ENCODE results near the gene AOC1. TPM values are rescaled to one million over a fixed set of nuclear protein-coding genes. Genes with fewer than 3 reads are reported as not detected.
A peak's percentile ranks its signal among the peaks of the same experiment; 100 is the strongest.
"Not testable (repeated sequence)": the region's sequence is repeated elsewhere in the genome, so short reads cannot be mapped to it uniquely, and the experiment has no call there.

AOC1 gene, protein sequence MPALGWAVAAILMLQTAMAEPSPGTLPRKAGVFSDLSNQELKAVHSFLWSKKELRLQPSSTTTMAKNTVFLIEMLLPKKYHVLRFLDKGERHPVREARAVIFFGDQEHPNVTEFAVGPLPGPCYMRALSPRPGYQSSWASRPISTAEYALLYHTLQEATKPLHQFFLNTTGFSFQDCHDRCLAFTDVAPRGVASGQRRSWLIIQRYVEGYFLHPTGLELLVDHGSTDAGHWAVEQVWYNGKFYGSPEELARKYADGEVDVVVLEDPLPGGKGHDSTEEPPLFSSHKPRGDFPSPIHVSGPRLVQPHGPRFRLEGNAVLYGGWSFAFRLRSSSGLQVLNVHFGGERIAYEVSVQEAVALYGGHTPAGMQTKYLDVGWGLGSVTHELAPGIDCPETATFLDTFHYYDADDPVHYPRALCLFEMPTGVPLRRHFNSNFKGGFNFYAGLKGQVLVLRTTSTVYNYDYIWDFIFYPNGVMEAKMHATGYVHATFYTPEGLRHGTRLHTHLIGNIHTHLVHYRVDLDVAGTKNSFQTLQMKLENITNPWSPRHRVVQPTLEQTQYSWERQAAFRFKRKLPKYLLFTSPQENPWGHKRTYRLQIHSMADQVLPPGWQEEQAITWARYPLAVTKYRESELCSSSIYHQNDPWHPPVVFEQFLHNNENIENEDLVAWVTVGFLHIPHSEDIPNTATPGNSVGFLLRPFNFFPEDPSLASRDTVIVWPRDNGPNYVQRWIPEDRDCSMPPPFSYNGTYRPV
- total RNA-seq = not detected

DNA sequence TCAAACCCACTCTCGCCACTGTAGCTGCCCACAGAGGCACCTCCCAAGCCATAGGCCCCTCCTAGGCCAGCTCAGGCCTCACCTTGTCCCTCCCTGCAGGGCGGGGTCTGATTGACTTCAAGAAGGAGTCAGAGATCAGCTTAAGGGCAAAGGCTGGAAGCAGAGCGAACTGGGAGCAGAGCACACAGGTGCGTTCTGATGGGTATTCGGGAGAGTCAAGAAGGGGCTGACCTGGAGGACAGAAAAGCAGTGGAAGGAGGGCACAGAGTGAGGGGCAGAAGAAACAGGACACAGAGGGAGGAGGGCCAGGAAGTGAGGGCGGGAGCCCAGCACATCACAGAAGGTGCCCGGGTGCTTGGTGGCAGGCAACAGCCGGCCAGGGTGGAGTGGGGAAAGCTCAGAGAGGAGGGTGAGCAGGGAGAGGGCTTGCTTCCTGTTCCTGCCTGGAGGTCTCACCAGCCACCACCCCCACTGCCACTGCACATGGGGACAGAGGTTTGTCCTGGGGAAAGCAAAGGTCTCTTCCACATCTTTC is at the start of gene AOC1:
Gene AOC1 (plus strand): TSS at position 147 of the 535 bp plus-strand sequence. CDS start 3,954 bp downstream, outside the sequence.
- Mint-ChIP-seq H3K36me3 (no peaks in the 10 kb centered on the region), H3K4me3 (no peak within 1 kb of the TSS), H3K27me3 (peaks cover 34% of the 10 kb centered on the region), H3K4me1 (peaks cover 6% of the 10 kb centered on the region), H3K27ac (no peak within 1 kb of the TSS), H3K9me3 (ENCODE audit: low read depth) (no peaks in the 10 kb centered on the region)
- DNase-seq = peak; percentile 33
- no peak for ATAC-seq
- CTCF ChIA-PET = no interaction called here

DNA sequence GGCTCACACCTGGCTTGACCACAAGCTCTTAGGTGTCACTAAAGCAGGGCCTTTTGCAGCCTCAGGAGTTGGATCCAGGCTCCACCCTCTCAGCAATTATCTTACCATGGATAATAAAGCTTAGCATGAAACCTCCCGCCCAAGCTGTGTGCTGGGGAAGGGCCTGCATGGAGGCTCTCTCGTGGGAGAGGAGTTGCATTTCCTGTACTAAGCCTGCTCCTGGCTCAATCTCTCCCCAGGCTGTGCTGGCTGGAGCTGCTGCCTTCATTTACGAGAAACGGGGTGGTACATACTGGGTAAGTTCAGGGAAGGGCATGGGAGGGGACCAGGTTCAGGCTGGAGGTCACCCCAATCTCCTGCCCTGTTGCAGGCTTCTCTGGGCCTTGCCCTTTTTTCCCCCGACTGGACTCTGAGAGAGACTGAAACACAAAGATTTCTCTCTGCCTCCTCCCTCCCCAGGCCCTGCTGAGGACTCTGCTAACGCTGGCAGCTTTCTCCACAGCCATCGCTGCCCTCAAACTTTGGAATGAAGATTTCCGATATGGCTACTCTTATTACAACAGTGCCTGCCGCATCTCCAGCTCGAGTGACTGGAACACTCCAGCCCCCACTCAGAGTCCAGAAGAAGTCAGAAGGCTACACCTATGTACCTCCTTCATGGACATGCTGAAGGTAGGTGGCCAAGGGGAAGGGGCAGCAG is 49.0 kb upstream of the AOC1 start:
- Mint-ChIP-seq H3K27me3 (peaks cover 64% of the 10 kb centered on the region), H3K4me1 (peaks cover 7% of the 10 kb centered on the region), H3K27ac (no peak overlapping the region), H3K36me3 (no peaks in the 10 kb centered on the region), H3K4me3 (no peak overlapping the region), H3K9me3 (ENCODE audit: low read depth) (no peaks in the 10 kb centered on the region)
- DNase-seq (no peak), ATAC-seq (no peak)
- CTCF ChIA-PET = no interaction called here

DNA sequence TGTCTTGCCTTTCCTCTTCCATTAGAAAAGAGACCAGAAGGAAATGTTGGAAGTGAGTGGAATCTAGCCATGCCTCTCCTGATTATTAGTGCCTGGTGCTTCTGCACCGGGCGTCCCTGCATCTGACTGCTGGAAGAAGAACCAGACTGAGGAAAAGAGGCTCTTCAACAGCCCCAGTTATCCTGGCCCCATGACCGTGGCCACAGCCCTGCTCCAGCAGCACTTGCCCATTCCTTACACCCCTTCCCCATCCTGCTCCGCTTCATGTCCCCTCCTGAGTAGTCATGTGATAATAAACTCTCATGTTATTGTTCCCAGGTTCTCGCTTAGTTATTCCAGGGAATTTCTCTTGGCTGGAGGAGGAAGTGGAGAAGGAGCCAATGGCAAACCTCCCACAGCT is 47.5 kb upstream of the AOC1 start:
- CTCF ChIA-PET = interaction anchor here (1.2 kb wide), 1 partner anchor 72 kb away, joined by 3 read pairs; no protein-coding TSS in a partner anchor
- DNase-seq (no peak), ATAC-seq (no peak)
- no peak overlapping the region for H3K27ac Mint-ChIP-seq
- H3K4me1 Mint-ChIP-seq = peaks cover 3% of the 10 kb centered on the region
- H3K4me3 Mint-ChIP-seq = no peak overlapping the region
- no peaks in the 10 kb centered on the region for H3K36me3 Mint-ChIP-seq
- no peaks in the 10 kb centered on the region for H3K9me3 Mint-ChIP-seq (ENCODE audit: low read depth)
- peaks cover 63% of the 10 kb centered on the region for H3K27me3 Mint-ChIP-seq

DNA sequence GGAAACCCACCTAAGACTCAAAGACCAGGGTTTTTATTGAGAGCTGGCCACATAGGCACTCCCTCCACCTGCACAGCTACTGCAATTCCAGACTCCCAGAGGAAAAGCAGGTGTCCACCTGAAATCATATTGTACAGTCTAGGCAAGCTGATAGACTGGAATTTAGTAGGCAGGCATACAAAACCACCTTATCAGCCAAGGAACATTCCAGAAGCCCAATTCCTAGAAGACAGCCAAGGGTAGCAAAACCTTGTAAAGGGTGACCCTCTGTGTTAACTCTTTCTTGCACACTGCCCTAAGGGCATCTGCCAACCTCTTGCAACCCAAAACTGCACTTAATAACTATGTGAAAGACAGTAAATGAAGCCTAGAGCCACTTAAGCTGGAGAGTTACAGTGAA is 46.5 kb upstream of the AOC1 start:
- Mint-ChIP-seq H3K36me3 (no peaks in the 10 kb centered on the region), H3K4me3 (no peak overlapping the region), H3K9me3 (ENCODE audit: low read depth) (no peaks in the 10 kb centered on the region), H3K27ac (no peak overlapping the region), H3K27me3 (peaks cover 67% of the 10 kb centered on the region), H3K4me1 (peaks cover 3% of the 10 kb centered on the region)
- ATAC-seq (no peak), DNase-seq (no peak)
- CTCF ChIA-PET = no interaction called here

DNA sequence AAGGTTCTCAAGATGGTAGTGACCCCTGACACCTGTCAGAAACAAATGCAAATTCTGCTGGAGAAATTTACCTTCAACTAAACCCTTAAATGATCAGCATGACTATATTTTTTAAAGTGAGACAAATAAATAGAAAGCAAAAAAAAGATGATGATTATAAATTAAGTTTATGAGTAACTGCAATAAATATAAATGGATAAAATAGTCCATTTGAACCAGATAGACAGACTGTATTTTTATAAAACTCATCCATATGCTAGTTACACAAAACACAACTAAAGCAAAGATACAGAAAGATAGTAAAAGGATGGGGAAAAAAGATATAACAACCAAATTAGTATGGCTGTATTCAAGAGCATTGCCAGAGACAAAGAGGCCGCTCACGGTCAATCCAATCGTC is 45.9 kb upstream of the AOC1 start:
- Mint-ChIP-seq H3K4me1 (no peaks in the 10 kb centered on the region), H3K9me3 (ENCODE audit: low read depth) (no peaks in the 10 kb centered on the region), H3K4me3 (no peak overlapping the region), H3K27me3 (peaks cover 67% of the 10 kb centered on the region), H3K36me3 (no peaks in the 10 kb centered on the region), H3K27ac (no peak overlapping the region)
- no peak for DNase-seq
- ATAC-seq = no peak
- CTCF ChIA-PET = no interaction called here

DNA sequence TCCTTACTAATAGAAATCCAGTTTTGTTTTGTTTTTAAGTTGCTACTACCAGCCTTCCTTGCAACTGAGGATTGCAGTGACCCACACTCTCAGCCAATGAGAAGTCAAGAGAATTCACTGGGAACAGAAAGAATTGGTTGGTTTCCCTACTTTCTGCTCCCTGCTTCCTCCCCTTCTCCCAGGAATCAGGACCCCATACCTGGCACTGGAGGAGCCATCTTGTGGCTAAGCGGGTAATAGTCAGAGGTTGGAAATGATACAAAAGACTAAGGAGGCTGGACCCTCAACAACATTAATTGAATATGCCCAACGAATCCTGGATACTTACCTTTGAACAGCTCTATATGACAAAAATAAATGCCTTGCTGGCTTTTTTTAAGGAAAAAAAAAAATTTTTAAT is 45.5 kb upstream of the AOC1 start:
- DNase-seq = no peak
- Mint-ChIP-seq H3K27ac (no peak overlapping the region), H3K4me1 (no peaks in the 10 kb centered on the region), H3K36me3 (no peaks in the 10 kb centered on the region), H3K27me3 (peaks cover 68% of the 10 kb centered on the region), H3K4me3 (no peak overlapping the region), H3K9me3 (ENCODE audit: low read depth) (no peaks in the 10 kb centered on the region)
- ATAC-seq = no peak
- CTCF ChIA-PET = no interaction called here

DNA sequence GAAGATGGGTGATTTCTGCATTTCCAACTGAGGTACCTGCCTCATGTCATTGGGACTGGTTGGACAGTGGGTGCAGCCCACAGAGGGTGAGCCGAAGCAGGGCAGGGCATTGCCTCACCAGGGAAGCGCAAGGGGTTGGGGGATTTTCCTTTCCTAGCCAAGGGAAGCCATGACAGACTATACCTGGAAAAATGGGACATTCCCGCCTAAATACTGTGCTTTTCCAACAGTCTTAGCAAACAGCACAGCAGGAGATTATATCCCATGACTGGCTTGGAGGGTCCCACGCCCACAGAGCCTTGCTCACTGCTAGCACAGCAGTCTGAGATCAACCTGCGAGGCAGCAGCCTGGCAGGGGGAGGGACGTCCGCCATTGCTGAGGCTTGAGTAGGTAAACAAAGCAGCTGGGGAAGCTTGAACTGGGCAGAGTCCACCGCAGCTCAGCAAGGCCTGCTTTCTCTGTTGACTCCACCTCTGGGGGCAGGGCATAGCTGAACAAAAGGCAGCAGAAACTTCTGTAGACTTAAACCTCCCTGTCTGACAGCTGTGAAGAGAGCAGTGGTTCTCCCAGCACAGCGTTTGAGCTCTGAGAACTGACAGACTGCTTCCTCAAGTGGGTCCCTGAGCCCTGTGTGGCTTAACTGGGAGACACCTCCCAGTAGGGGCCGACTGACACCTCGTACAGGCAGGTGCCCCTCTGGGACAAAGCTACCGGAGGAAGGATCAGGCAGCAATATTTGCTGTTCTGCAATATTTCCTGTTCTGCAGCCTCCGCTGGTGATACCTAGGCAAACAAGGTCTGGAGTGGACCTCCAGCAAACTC is 44.5 kb upstream of the AOC1 start:
- ATAC-seq = not testable (repeated sequence)

DNA sequence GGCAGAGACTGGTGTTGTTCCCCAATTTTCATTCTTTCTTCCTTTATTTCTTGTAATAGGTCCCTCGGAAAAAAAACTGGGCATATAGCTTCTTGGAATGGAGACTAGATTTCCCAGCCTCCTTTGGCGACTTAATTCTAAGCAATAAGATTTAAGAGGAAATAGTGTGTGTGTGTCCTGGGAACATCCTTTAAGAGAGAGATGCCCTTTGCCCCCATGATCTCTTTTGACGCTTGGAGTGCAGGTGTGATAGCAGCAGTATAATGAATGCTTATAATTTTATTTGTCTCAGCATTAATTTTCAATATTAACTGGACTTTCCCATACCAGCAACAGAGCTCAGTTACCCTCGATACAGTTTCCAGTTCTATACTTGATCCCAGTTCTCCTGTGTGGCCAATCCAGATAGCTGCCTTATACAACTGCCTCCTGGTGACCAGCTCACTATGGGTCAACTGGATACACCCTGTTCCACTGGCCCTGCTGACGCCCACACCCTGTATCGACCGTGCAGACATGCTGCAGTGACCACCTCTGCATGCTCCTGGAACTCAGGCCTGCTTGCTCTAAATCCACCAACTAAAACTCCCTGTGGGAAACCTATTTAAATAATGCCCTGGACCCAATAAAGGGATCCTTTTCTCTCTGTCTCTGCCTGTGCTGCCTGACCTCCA is 37.9 kb upstream of the AOC1 start:
- Mint-ChIP-seq H3K4me3 (no peak overlapping the region), H3K27me3 (peaks cover 78% of the 10 kb centered on the region), H3K27ac (no peak overlapping the region), H3K4me1 (peaks cover 2% of the 10 kb centered on the region), H3K36me3 (no peaks in the 10 kb centered on the region), H3K9me3 (ENCODE audit: low read depth) (no peaks in the 10 kb centered on the region)
- DNase-seq = no peak
- no peak for ATAC-seq
- CTCF ChIA-PET = no interaction called here

More for the DNA sequence above, 44.5 kb upstream of the AOC1 start:
- H3K4me3 Mint-ChIP-seq; DNase-seq; H3K36me3 Mint-ChIP-seq; H3K4me1 Mint-ChIP-seq; CTCF ChIA-PET; H3K9me3 Mint-ChIP-seq (ENCODE audit: low read depth); H3K27ac Mint-ChIP-seq: not testable (repeated sequence)
- H3K27me3 Mint-ChIP-seq = peaks cover 67% of the 10 kb centered on the region

DNA sequence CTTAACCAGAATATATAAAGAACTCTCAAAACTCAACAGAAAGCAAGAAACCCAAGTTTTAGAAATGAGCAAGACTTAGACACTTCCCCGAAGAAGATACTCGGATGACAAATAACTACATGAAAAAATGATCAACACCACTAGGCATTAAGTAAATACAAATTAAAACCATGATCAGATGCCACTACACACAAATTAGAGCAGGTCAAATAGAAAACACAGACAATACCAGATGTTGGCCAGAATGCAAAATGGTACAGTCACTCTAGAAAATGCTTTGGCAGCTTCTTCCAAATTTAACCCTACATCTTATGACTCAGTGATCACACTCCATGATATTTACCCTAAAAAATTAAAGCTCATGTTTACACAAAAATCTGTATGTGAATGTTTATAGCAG is 33.3 kb upstream of the AOC1 start:
- H3K36me3 Mint-ChIP-seq = no peaks in the 10 kb centered on the region
- H3K27ac Mint-ChIP-seq = no peak overlapping the region
- peaks cover 60% of the 10 kb centered on the region for H3K27me3 Mint-ChIP-seq
- H3K9me3 Mint-ChIP-seq (ENCODE audit: low read depth) = no peaks in the 10 kb centered on the region
- no peak overlapping the region for H3K4me3 Mint-ChIP-seq
- peaks cover 2% of the 10 kb centered on the region for H3K4me1 Mint-ChIP-seq
- no peak for ATAC-seq
- no peak for DNase-seq
- CTCF ChIA-PET = no interaction called here

DNA sequence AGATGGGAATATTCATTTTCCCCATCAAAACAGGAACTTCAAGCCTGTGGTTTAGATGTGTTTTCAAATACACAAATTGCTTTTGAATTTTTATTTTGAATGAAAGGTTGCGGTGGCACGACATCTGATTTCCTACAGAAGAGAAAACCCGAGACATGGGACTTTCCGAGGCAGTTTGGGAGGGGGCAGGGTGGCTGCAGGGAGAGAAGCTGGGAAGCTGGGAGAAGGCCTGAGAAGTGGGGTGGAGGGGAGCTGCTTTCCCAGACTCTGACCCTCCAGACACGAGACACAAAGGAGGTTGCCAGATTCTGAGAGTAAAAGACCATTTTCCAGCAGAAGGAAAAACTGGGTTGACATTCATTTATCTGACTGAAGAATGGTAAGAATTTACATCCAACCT is 32.2 kb upstream of the AOC1 start:
- Mint-ChIP-seq H3K4me3 (no peak overlapping the region), H3K9me3 (ENCODE audit: low read depth) (no peaks in the 10 kb centered on the region), H3K27ac (no peak overlapping the region), H3K36me3 (no peaks in the 10 kb centered on the region), H3K4me1 (peaks cover 2% of the 10 kb centered on the region), H3K27me3 (peaks cover 54% of the 10 kb centered on the region)
- DNase-seq (no peak), ATAC-seq (no peak)
- CTCF ChIA-PET = no interaction called here

DNA sequence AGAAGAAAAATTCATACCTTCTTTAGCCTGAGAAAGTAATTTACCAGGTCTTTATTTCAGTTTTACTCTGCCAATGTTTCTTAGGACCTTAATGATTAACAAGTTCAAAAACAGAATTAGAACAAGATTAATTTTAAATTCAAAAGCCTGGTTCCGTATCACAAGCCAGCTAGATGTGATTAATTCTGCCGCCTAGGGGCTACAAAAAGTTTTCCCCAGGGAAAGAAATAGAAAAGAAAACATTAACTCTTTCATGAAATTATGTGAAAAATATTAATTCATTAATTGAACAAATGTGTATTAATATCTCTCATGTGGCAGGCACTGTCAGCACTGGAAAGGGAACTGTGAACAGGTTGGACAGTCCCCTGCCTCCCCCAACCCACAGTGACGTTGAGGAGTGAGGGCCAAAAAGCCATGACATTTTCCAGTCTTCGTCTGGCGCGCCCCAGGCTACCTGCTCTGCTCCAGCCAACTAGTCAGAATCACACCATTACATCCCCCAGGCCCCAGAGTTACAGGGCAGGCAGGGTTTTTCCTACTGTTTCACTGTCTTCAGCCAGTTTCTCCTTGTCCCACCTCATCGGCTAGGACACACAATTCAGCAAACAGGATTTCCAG is 31.6 kb upstream of the AOC1 start:
- Mint-ChIP-seq H3K9me3 (ENCODE audit: low read depth) (no peaks in the 10 kb centered on the region), H3K27ac (no peak overlapping the region), H3K27me3 (peaks cover 56% of the 10 kb centered on the region), H3K4me1 (peaks cover 2% of the 10 kb centered on the region), H3K36me3 (no peaks in the 10 kb centered on the region), H3K4me3 (no peak overlapping the region)
- no peak for DNase-seq
- CTCF ChIA-PET = no interaction called here
- ATAC-seq = no peak

DNA sequence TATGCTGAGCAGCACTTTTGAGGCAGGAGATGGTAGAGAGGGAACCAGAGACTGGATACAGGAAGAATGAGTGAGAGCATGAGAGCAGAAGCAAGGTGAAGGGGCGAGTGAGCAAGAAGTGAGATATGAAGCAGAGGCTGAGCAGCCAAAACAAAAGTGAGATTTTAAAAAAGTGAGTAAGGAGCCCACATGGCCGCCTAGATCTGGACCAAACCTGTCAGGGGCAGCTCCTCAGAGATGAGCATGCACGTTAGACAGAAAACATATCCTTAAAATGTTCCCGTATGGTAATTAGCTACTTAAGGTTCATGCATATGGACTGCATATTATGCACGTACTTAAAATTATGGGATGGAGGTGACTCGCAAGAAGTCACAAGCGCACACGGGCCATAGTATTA is 29.3 kb upstream of the AOC1 start:
- DNase-seq (no peak), ATAC-seq (no peak)
- no peaks in the 10 kb centered on the region for H3K36me3 Mint-ChIP-seq
- no peak overlapping the region for H3K27ac Mint-ChIP-seq
- H3K27me3 Mint-ChIP-seq = peaks cover 52% of the 10 kb centered on the region
- CTCF ChIA-PET = no interaction called here
- H3K9me3 Mint-ChIP-seq (ENCODE audit: low read depth) = no peaks in the 10 kb centered on the region
- peaks cover 2% of the 10 kb centered on the region for H3K4me1 Mint-ChIP-seq
- no peak overlapping the region for H3K4me3 Mint-ChIP-seq
